GM04503 (cell line): ENCODE measurements around the gene PRKACB.
"Not testable (repeated sequence)": the region's sequence is repeated elsewhere in the genome, so short reads cannot be mapped to it uniquely, and the experiment has no call there.

ENCODE experiments used
- DNase-seq: peaks from one replicate; pipeline ENCODE4 v3.0.0-alpha.2; 2012; ENCODE audit warnings: low read depth

Gene PRKACB

GRCh38 chr1:84269306-84269705 is 125.2 kb downstream of the PRKACB start:
- DNase-seq = no peak

GRCh38 chr1:84271441-84272151 is 127.5 kb downstream of the PRKACB start:
- no peak for DNase-seq

- no peak for DNase-seq
Observed at GRCh38 chr1:84272401-84272800, 128.3 kb downstream of the PRKACB start.

GRCh38 chr1:84277343-84278059 is 133.4 kb downstream of the PRKACB start:
- no peak for DNase-seq

- no peak for DNase-seq
Observed at GRCh38 chr1:84278905-84279304, 134.8 kb downstream of the PRKACB start.

- no peak for DNase-seq
Observed at GRCh38 chr1:84280912-84281311, 136.8 kb downstream of the PRKACB start.

GRCh38 chr1:84282780-84283333 is 138.8 kb downstream of the PRKACB start:
- DNase-seq = no peak

GRCh38 chr1:84283381-84283780 is 139.3 kb downstream of the PRKACB start:
- DNase-seq = no peak

GRCh38 chr1:84286071-84286470 is 142.0 kb downstream of the PRKACB start:
- no peak for DNase-seq

GRCh38 chr1:84287389-84287788 is 143.3 kb downstream of the PRKACB start:
- DNase-seq = not testable (repeated sequence)
